Neutrophil (primary cell): ENCODE data around the gene GALNT12.

Source experiments
- H3K27ac ChIP-seq: fragments of 200-600 bp; sonication (generic); 2 replicates; pipeline ENCODE4 v1.5.1; 2016; ENCODE audit warnings: mild to moderate bottlenecking, moderate library complexity
- H3K27me3 ChIP-seq: fragments of 200-600 bp; sonication (generic); 2 replicates; pipeline ENCODE4 v1.6.0; 2016; ENCODE audit warnings: mild to moderate bottlenecking
- H3K36me3 ChIP-seq: fragments of 200-600 bp; sonication (generic); 2 replicates; pipeline ENCODE4 v1.5.1; 2017
- H3K4me1 ChIP-seq, 2 experiments: fragments of 200-600 bp in 1 of 2; sonication (generic) in 1 of 2; 1 replicate in 1 of 2; 2 replicates in 1 of 2; pipeline versions ENCODE4 v1.5.1 to v1.6.1; 2013 to 2016; ENCODE audit warnings: low read depth in 1 of 2, low read length in 1 of 2, mild to moderate bottlenecking in 1 of 2, moderate library complexity in 1 of 2; ENCODE audit not compliant: control insufficient read depth in 1 of 2, insufficient read depth in 1 of 2
- H3K4me3 ChIP-seq, 2 experiments: fragments of 200-600 bp in 1 of 2; sonication (generic) in 1 of 2; 1 replicate in 1 of 2; 2 replicates in 1 of 2; pipeline ENCODE4 v1.5.1; 2013 to 2016; ENCODE audit warnings: low read depth in 1 of 2, low read length in 1 of 2, mild to moderate bottlenecking in 1 of 2, moderate library complexity in 1 of 2
- H3K9me3 ChIP-seq: fragments of 200-600 bp; sonication (generic); 2 replicates; pipeline ENCODE4 v1.5.1; 2016
- CTCF ChIP-seq: fragments of 200-600 bp; sonication (generic); IDR thresholded peaks from 2 replicates; pipeline ENCODE4 v1.5.1; 2016; ENCODE audit warnings: antibody characterized with exemption

Gene GALNT12

GRCh38 chr9:98837516-98837915 is 30.0 kb downstream of the GALNT12 start:
- H3K4me3 ChIP-seq = no peak overlapping the region
- H3K9me3 ChIP-seq = no peaks in the 10 kb centered on the region
- H3K4me1 ChIP-seq = peaks cover under 1 to 6% of the 10 kb centered on the region in 2 experiments
- no peaks in the 10 kb centered on the region for H3K27me3 ChIP-seq
- no peak for TF ChIP-seq CTCF
- no peak overlapping the region for H3K27ac ChIP-seq
- no peaks in the 10 kb centered on the region for H3K36me3 ChIP-seq

GRCh38 chr9:98838155-98838867 is 30.8 kb downstream of the GALNT12 start:
- Histone ChIP-seq H3K9me3 (no peaks in the 10 kb centered on the region), H3K36me3 (no peaks in the 10 kb centered on the region), H3K27ac (no peak overlapping the region), H3K4me1 (no peaks in the 10 kb centered on the region), H3K27me3 (no peaks in the 10 kb centered on the region), H3K4me3 (no peak overlapping the region)
- no peak for TF ChIP-seq CTCF

- H3K9me3 ChIP-seq = no peaks in the 10 kb centered on the region
- no peak overlapping the region for H3K27ac ChIP-seq
- no peaks in the 10 kb centered on the region for H3K4me1 ChIP-seq
- no peaks in the 10 kb centered on the region for H3K27me3 ChIP-seq
- no peak for TF ChIP-seq CTCF
- H3K36me3 ChIP-seq = no peaks in the 10 kb centered on the region
- no peak overlapping the region for H3K4me3 ChIP-seq
Observed at GRCh38 chr9:98838868-98839565, 31.5 kb downstream of the GALNT12 start.

- Histone ChIP-seq H3K36me3 (no peaks in the 10 kb centered on the region), H3K27ac (no peak overlapping the region)
- TF ChIP-seq CTCF = no peak
Observed at GRCh38 chr9:98839724-98840123, 32.3 kb downstream of the GALNT12 start.

GRCh38 chr9:98842510-98842909 is 35.0 kb downstream of the GALNT12 start:
- Histone ChIP-seq H3K4me1 (no peaks in the 10 kb centered on the region), H3K4me3 (no peak overlapping the region), H3K27me3 (no peaks in the 10 kb centered on the region), H3K9me3 (no peaks in the 10 kb centered on the region), H3K36me3 (no peaks in the 10 kb centered on the region), H3K27ac (no peak overlapping the region)
- no peak for TF ChIP-seq CTCF

More at GRCh38 chr9:98839724-98840123, 32.3 kb downstream of the GALNT12 start:
- H3K4me1 ChIP-seq = no peaks in the 10 kb centered on the region
- no peaks in the 10 kb centered on the region for H3K27me3 ChIP-seq
- H3K4me3 ChIP-seq = no peak overlapping the region
- no peaks in the 10 kb centered on the region for H3K9me3 ChIP-seq
